ENCODE data around the gene C16orf86. TPM values are rescaled to one million over a fixed set of nuclear protein-coding genes. Genes with fewer than 3 reads are reported as not detected.

The C16orf86 gene
- total RNA-seq, 1 donor from 2014 or later: 5.3 TPM

GRCh38 chr16:67697422-67698185, 31.0 kb downstream of the C16orf86 start:
- no peaks in the 10 kb centered on the region for H3K27me3 ChIP-seq (ENCODE audit: low read depth)
- no peaks in the 10 kb centered on the region for H3K4me1 ChIP-seq
- H3K27ac ChIP-seq: no peak overlapping the region
- no peak for TF ChIP-seq CTCF (IDR thresholded peaks at IDR 0.05)
- no peaks in the 10 kb centered on the region for H3K36me3 ChIP-seq
- intact Hi-C loops (cut with DNase I): no loop called here
- ATAC-seq (peak in 1 of 2 donors; percentile 24), DNase-seq (no peak)
- H3K4me3 ChIP-seq: no peak overlapping the region
- peaks cover 6% of the 10 kb centered on the region for H3K9me3 ChIP-seq

- intact Hi-C loops (cut with DNase I): no loop called here
- ATAC-seq: no peak
- no peak for TF ChIP-seq CTCF (IDR thresholded peaks at IDR 0.05)
Observed at GRCh38 chr16:67699265-67699664, 32.7 kb downstream of the C16orf86 start.

GRCh38 chr16:67701420-67701819, 34.8 kb downstream of the C16orf86 start:
- TF ChIP-seq CTCF (IDR thresholded peaks at IDR 0.05): no peak
- Histone ChIP-seq H3K27me3 (ENCODE audit: low read depth) (no peaks in the 10 kb centered on the region), H3K27ac (no peak overlapping the region), H3K4me3 (no peak overlapping the region), H3K4me1 (no peaks in the 10 kb centered on the region), H3K36me3 (no peaks in the 10 kb centered on the region), H3K9me3 (peaks cover 6% of the 10 kb centered on the region)
- DNase-seq: no peak
- no peak for ATAC-seq
- intact Hi-C loops (cut with DNase I): no loop called here

More at GRCh38 chr16:67699265-67699664, 32.7 kb downstream of the C16orf86 start:
- Histone ChIP-seq H3K27ac (no peak overlapping the region), H3K4me1 (no peaks in the 10 kb centered on the region), H3K27me3 (ENCODE audit: low read depth) (no peaks in the 10 kb centered on the region), H3K4me3 (no peak overlapping the region), H3K36me3 (no peaks in the 10 kb centered on the region), H3K9me3 (peaks cover 6% of the 10 kb centered on the region)
- no peak for DNase-seq

- Histone ChIP-seq H3K9me3 (peaks cover 6% of the 10 kb centered on the region), H3K27ac (no peak overlapping the region), H3K4me1 (no peaks in the 10 kb centered on the region), H3K36me3 (no peaks in the 10 kb centered on the region), H3K4me3 (no peak overlapping the region), H3K27me3 (ENCODE audit: low read depth) (no peaks in the 10 kb centered on the region)
- ATAC-seq (no peak), DNase-seq (no peak)
- intact Hi-C loops (cut with DNase I): no loop called here
- no peak for TF ChIP-seq CTCF (IDR thresholded peaks at IDR 0.05)
Observed at GRCh38 chr16:67702130-67702529, 35.5 kb downstream of the C16orf86 start.

- no peaks in the 10 kb centered on the region for H3K4me1 ChIP-seq
- no peaks in the 10 kb centered on the region for H3K27me3 ChIP-seq (ENCODE audit: low read depth)
- H3K4me3 ChIP-seq: no peak overlapping the region
- no peak overlapping the region for H3K27ac ChIP-seq
- DNase-seq (no peak), ATAC-seq (no peak)
- H3K36me3 ChIP-seq: no peaks in the 10 kb centered on the region
- peaks cover 6% of the 10 kb centered on the region for H3K9me3 ChIP-seq
- intact Hi-C loops (cut with DNase I): no loop called here
- TF ChIP-seq CTCF (IDR thresholded peaks at IDR 0.05): no peak
Observed at GRCh38 chr16:67703626-67704025, 37.0 kb downstream of the C16orf86 start.

Measured in lower lobe of right lung (tissue), 2 donors.